OCI-LY3 (cell line): ENCODE results near the gene SCAMP5.

ENCODE experiments used
- H2AFZ ChIP-seq: fragments of 200-600, 300-600 bp; shearing (Covaris generic); 2 replicates; pipeline ENCODE4 v1.6.0; 2014; ENCODE audit warnings: antibody characterized with exemption, low read depth, low read length
- H3K27ac ChIP-seq: fragments of 200-600, 300-600 bp; sonication (generic); 2 replicates; pipeline ENCODE4 v1.5.1; 2014; ENCODE audit warnings: mild to moderate bottlenecking, low read length, moderate library complexity, mixed read lengths
- H3K27me3 ChIP-seq: fragments of 200-600, 300-600 bp; sonication (generic); 2 replicates; pipeline ENCODE4 v1.6.1; 2014; ENCODE audit warnings: low read depth, low read length, mixed read lengths
- H3K36me3 ChIP-seq: fragments of 200-600, 300-600 bp; sonication (generic); replicated peaks from 2 replicates; pipeline ENCODE3; 2014; ENCODE audit warnings: low read depth, low read length, mixed read lengths
- H3K4me1 ChIP-seq: fragments of 300-600, 200-600 bp; sonication (generic); 2 replicates; pipeline ENCODE4 v1.6.1; 2014; ENCODE audit warnings: low read length, mixed read lengths
- H3K4me2 ChIP-seq: fragments of 200-600, 300-600 bp; sonication (generic); 2 replicates; pipeline ENCODE4 v1.6.1; 2014; ENCODE audit warnings: low read length, mixed read lengths
- H3K4me3 ChIP-seq: fragments of 300-600, 200-600 bp; sonication (generic); 2 replicates; pipeline ENCODE4 v1.5.1; 2014; ENCODE audit warnings: antibody characterized with exemption, mild to moderate bottlenecking, low read length, moderate library complexity
- H3K79me2 ChIP-seq: fragments of 300-600, 200-600 bp; shearing (Covaris generic); 2 replicates; pipeline ENCODE4 v1.6.1; 2014; ENCODE audit warnings: mild to moderate bottlenecking, low read length, mixed read lengths
- H3K9ac ChIP-seq: fragments of 300-600, 200-600 bp; shearing (Covaris generic); 2 replicates; pipeline ENCODE4 v1.6.0; 2014; ENCODE audit warnings: mild to moderate bottlenecking, low read length, moderate library complexity
- H3K9me3 ChIP-seq: fragments of 200-600, 300-600 bp; shearing (Covaris generic); 2 replicates; pipeline ENCODE4 v1.6.1; 2014; ENCODE audit warnings: low read length, mixed read lengths; ENCODE audit not compliant: insufficient read depth
- H4K20me1 ChIP-seq: fragments of 200-600, 300-600 bp; sonication (generic); 2 replicates; pipeline ENCODE4 v1.6.1; 2016; ENCODE audit warnings: low read length, mixed read lengths; ENCODE audit not compliant: insufficient read depth
- CTCF ChIP-seq: fragments of 200-600, 300-600 bp; sonication (generic); IDR thresholded peaks from 2 replicates; pipeline ENCODE4 v1.5.1; 2014; ENCODE audit warnings: antibody characterized with exemption, low read length, low read depth
- EZH2phosphoT487 ChIP-seq: fragments of 200-600 bp; shearing (Covaris generic); IDR thresholded peaks from 2 replicates; pipeline ENCODE4 v1.6.1; 2018; ENCODE audit warnings: antibody characterized with exemption, mixed run types, low read depth

The SCAMP5 gene

GRCh38 chr15:75058127-75058905 is 63.0 kb downstream of the SCAMP5 start:
- Histone ChIP-seq H3K4me3 (no peak overlapping the region), H3K9me3 (no peaks in the 10 kb centered on the region), H4K20me1 (no peaks in the 10 kb centered on the region), H3K4me1 (no peaks in the 10 kb centered on the region), H3K27me3 (peaks cover 23% of the 10 kb centered on the region), H3K27ac (no peak overlapping the region), H3K79me2 (no peaks in the 10 kb centered on the region), H3K36me3 (no peaks in the 10 kb centered on the region), H3K9ac (no peak overlapping the region), H3K4me2 (no peak overlapping the region), H2AFZ (no peak overlapping the region)
- TF ChIP-seq CTCF (no peak), EZH2phosphoT487 (no peak)

GRCh38 chr15:75059607-75060006 is 64.2 kb downstream of the SCAMP5 start:
- H3K79me2 ChIP-seq: no peaks in the 10 kb centered on the region
- TF ChIP-seq EZH2phosphoT487: no peak
- no peak for TF ChIP-seq CTCF
- no peak overlapping the region for H3K4me2 ChIP-seq
- H3K9ac ChIP-seq: no peak overlapping the region
- no peak overlapping the region for H3K4me3 ChIP-seq
- H2AFZ ChIP-seq: no peak overlapping the region
- no peaks in the 10 kb centered on the region for H4K20me1 ChIP-seq
- no peaks in the 10 kb centered on the region for H3K9me3 ChIP-seq
- no peaks in the 10 kb centered on the region for H3K4me1 ChIP-seq
- H3K36me3 ChIP-seq: no peaks in the 10 kb centered on the region
- H3K27ac ChIP-seq: no peak overlapping the region
- H3K27me3 ChIP-seq: peaks cover 35% of the 10 kb centered on the region

- no peaks in the 10 kb centered on the region for H4K20me1 ChIP-seq
- no peak overlapping the region for H3K4me3 ChIP-seq
- H3K4me2 ChIP-seq: no peak overlapping the region
- no peak overlapping the region for H2AFZ ChIP-seq
- H3K27me3 ChIP-seq: peaks cover 52% of the 10 kb centered on the region
- peaks cover under 1% of the 10 kb centered on the region; the same call in 1 of the 2 replicates for H3K9me3 ChIP-seq
- no peak overlapping the region for H3K9ac ChIP-seq
- TF ChIP-seq EZH2phosphoT487 (no peak), CTCF (no peak)
- no peaks in the 10 kb centered on the region for H3K79me2 ChIP-seq
- H3K4me1 ChIP-seq: peaks cover 7% of the 10 kb centered on the region
- no peaks in the 10 kb centered on the region for H3K36me3 ChIP-seq
- H3K27ac ChIP-seq: no peak overlapping the region
Measured at GRCh38 chr15:75061272-75061671, 65.9 kb downstream of the SCAMP5 start.

- no peak overlapping the region for H3K4me3 ChIP-seq
- no peak overlapping the region for H3K9ac ChIP-seq
- H3K36me3 ChIP-seq: no peaks in the 10 kb centered on the region
- no peak for TF ChIP-seq CTCF
- no peak for TF ChIP-seq EZH2phosphoT487
- no peak overlapping the region for H3K4me2 ChIP-seq
- H3K4me1 ChIP-seq: peaks cover 21% of the 10 kb centered on the region
- H3K79me2 ChIP-seq: no peaks in the 10 kb centered on the region
- peaks cover 60% of the 10 kb centered on the region for H3K27me3 ChIP-seq
- H3K27ac ChIP-seq: no peak overlapping the region
- peaks cover 5% of the 10 kb centered on the region; the same call in 1 of the 2 replicates for H3K9me3 ChIP-seq
- H2AFZ ChIP-seq: no peak overlapping the region
- no peaks in the 10 kb centered on the region for H4K20me1 ChIP-seq
Measured at GRCh38 chr15:75062706-75063105, 67.3 kb downstream of the SCAMP5 start.
